ENCODE measurements around the gene CLCN2. TPM values are rescaled to one million over a fixed set of nuclear protein-coding genes. Genes with fewer than 3 reads are reported as not detected.
A peak's percentile ranks its signal among the peaks of the same experiment; 100 is the strongest.

The CLCN2 gene
- total RNA-seq, 6 experiments from 2014 or later = 3.4 to 5.1 (median 4.2) TPM

DNA sequence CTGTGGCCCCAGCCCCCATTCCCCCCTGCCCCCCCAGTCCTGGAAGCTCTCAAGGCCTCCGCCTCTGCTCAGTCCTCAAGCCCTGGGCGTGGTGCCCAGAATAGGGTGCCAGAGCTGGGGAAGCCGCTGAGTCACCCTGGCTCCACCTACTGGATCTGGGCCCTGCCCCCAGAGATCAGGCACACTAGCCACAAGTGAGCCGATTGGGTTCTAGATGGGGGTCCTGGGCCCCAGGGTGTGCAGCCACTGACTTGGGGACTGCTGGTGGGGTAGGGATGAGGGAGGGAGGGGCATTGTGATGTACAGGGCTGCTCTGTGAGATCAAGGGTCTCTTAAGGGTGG is 41.3 kb downstream of the CLCN2 start:
- H3K4me3 Mint-ChIP-seq = peak overlapping the region; percentile 81
- TF ChIP-seq, protein P1, sequence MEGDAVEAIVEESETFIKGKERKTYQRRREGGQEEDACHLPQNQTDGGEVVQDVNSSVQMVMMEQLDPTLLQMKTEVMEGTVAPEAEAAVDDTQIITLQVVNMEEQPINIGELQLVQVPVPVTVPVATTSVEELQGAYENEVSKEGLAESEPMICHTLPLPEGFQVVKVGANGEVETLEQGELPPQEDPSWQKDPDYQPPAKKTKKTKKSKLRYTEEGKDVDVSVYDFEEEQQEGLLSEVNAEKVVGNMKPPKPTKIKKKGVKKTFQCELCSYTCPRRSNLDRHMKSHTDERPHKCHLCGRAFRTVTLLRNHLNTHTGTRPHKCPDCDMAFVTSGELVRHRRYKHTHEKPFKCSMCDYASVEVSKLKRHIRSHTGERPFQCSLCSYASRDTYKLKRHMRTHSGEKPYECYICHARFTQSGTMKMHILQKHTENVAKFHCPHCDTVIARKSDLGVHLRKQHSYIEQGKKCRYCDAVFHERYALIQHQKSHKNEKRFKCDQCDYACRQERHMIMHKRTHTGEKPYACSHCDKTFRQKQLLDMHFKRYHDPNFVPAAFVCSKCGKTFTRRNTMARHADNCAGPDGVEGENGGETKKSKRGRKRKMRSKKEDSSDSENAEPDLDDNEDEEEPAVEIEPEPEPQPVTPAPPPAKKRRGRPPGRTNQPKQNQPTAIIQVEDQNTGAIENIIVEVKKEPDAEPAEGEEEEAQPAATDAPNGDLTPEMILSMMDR (IDR thresholded peaks at IDR 0.05) = no peak

GRCh38 chr3:184317201-184317600 is 44.2 kb downstream of the CLCN2 start:
- Mint-ChIP-seq H3K4me3 (peak overlapping the region; percentile 89), H3K27me3 (ENCODE audit: insufficient read depth) (peaks cover 5% of the 10 kb centered on the region), H3K27ac (peak overlapping the region; percentile 40), H3K4me1 (ENCODE audit: low read depth) (peaks cover 56% of the 10 kb centered on the region), H3K9me3 (no peaks in the 10 kb centered on the region), H3K36me3 (ENCODE audit: low read depth) (peaks cover 40% of the 10 kb centered on the region)
- no peak for DNase-seq
- TF ChIP-seq, protein P1 (IDR thresholded peaks at IDR 0.05) = no peak

More for the DNA sequence above, 41.3 kb downstream of the CLCN2 start:
- H3K9me3 Mint-ChIP-seq = no peaks in the 10 kb centered on the region
- H3K27ac Mint-ChIP-seq = peak overlapping the region; percentile 70
- H3K36me3 Mint-ChIP-seq (ENCODE audit: low read depth) = peaks cover 66% of the 10 kb centered on the region
- H3K27me3 Mint-ChIP-seq (ENCODE audit: insufficient read depth) = peaks cover 3% of the 10 kb centered on the region
- peak; percentile 97 for DNase-seq
- peaks cover 55% of the 10 kb centered on the region for H3K4me1 Mint-ChIP-seq (ENCODE audit: low read depth)

- Mint-ChIP-seq H3K27me3 (ENCODE audit: insufficient read depth) (peaks cover 5% of the 10 kb centered on the region), H3K9me3 (no peaks in the 10 kb centered on the region), H3K4me1 (ENCODE audit: low read depth) (peaks cover 56% of the 10 kb centered on the region), H3K27ac (peak overlapping the region; percentile 87; the same call in 1 of the 2 replicates), H3K36me3 (ENCODE audit: low read depth) (peaks cover 40% of the 10 kb centered on the region), H3K4me3 (peak overlapping the region; percentile 89)
- TF ChIP-seq, protein P1 (IDR thresholded peaks at IDR 0.05) = no peak
- DNase-seq = no peak
These were observed 44.6 kb downstream of the CLCN2 start for GRCh38 chr3:184316792-184317191.

DNA sequence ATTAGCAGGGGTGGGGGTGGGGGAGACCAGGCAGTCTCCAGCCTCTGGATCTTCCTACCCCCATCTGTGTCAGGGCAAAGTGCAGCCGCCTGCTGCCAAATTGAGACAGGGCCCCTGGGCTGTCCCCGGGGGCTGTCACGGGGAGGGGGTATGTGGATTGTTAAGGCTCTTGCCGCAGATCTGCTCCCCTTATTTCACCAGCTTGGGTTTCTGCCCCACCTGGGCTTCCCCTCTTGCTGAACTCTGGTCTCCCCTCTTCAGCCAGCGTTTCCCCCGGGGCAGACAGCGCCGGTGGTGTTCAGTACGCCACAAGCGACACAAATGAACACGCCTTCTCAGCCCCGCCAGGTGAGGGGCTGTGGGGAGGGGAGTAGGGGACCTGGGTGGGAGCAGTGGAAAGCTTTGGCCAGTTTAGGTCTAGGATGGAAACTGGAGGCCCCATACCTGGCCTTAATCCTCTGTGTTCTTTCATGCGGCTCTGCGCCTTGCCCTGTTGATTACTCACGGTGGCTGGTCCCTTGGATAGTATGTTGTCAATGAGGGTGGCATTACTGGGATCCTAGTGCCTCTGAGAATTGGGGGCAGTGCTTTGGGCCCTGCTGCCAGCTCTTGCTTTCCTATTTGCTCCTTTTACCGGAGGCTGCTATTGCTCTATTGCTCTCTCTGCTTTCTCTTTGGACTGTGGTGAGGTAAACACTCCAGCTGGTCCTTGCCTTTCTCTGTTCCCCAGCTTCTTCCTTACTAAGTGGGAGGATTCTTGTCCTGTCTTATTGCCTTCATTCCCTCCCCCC is 45.3 kb downstream of the CLCN2 start:
- Mint-ChIP-seq H3K27me3 (ENCODE audit: insufficient read depth) (peaks cover 3% of the 10 kb centered on the region), H3K4me3 (peak overlapping the region; percentile 89), H3K36me3 (ENCODE audit: low read depth) (peaks cover 34% of the 10 kb centered on the region), H3K27ac (peak overlapping the region; percentile 87), H3K4me1 (ENCODE audit: low read depth) (peaks cover 50% of the 10 kb centered on the region), H3K9me3 (no peaks in the 10 kb centered on the region)
- TF ChIP-seq, protein P1 (IDR thresholded peaks at IDR 0.05) = no peak
- peak; percentile 17 for DNase-seq

DNA sequence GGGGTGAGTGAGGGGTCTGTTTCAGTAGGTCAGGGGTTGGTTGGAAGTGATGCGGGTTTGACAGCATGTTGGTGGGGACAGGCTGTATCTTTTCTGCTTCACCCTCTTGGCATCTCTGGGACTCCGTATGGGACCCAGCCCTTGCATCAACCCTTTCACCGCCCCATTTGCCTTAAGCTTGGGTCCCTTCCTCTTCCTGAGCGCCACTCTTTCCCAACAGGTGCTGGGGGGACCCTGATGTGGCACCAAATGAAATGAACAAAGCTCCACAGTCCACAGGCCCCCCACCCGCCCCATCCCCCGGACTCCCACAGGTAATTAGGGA is 45.9 kb downstream of the CLCN2 start:
- H3K9me3 Mint-ChIP-seq = no peaks in the 10 kb centered on the region
- peaks cover 30% of the 10 kb centered on the region for H3K36me3 Mint-ChIP-seq (ENCODE audit: low read depth)

More for the DNA sequence above, 45.9 kb downstream of the CLCN2 start:
- TF ChIP-seq, protein P1 (IDR thresholded peaks at IDR 0.05) = no peak
- no peak for DNase-seq
- peaks cover 3% of the 10 kb centered on the region for H3K27me3 Mint-ChIP-seq (ENCODE audit: insufficient read depth)
- H3K4me1 Mint-ChIP-seq (ENCODE audit: low read depth) = peaks cover 45% of the 10 kb centered on the region
- peak overlapping the region; percentile 87 for H3K27ac Mint-ChIP-seq
- peak overlapping the region; percentile 89 for H3K4me3 Mint-ChIP-seq

Data from HFFc6 (cell line).